ENCODE results near the gene PRRC1.

Gene PRRC1

GRCh38 chr5:127587246-127587917 lies 69.9 kb downstream of the PRRC1 start:
- H3K4me3 ChIP-seq (ENCODE audit: low read length): no peak overlapping the region
- no peak for DNase-seq (ENCODE audit: low read depth)
- TF ChIP-seq, protein P1, sequence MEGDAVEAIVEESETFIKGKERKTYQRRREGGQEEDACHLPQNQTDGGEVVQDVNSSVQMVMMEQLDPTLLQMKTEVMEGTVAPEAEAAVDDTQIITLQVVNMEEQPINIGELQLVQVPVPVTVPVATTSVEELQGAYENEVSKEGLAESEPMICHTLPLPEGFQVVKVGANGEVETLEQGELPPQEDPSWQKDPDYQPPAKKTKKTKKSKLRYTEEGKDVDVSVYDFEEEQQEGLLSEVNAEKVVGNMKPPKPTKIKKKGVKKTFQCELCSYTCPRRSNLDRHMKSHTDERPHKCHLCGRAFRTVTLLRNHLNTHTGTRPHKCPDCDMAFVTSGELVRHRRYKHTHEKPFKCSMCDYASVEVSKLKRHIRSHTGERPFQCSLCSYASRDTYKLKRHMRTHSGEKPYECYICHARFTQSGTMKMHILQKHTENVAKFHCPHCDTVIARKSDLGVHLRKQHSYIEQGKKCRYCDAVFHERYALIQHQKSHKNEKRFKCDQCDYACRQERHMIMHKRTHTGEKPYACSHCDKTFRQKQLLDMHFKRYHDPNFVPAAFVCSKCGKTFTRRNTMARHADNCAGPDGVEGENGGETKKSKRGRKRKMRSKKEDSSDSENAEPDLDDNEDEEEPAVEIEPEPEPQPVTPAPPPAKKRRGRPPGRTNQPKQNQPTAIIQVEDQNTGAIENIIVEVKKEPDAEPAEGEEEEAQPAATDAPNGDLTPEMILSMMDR (conservative IDR thresholded peaks at IDR 0.05; ENCODE audit: low read length): no peak

GRCh38 chr5:127588368-127588767 lies 70.9 kb downstream of the PRRC1 start:
- TF ChIP-seq, protein P1 (conservative IDR thresholded peaks at IDR 0.05; ENCODE audit: low read length): no peak
- no peak for DNase-seq (ENCODE audit: low read depth)
- H3K4me3 ChIP-seq (ENCODE audit: low read length): no peak overlapping the region

- no peak for DNase-seq (ENCODE audit: low read depth)
- TF ChIP-seq, protein P1 (conservative IDR thresholded peaks at IDR 0.05; ENCODE audit: low read length): no peak
Observed at GRCh38 chr5:127589309-127590030, 72.0 kb downstream of the PRRC1 start.

GRCh38 chr5:127590156-127590722 lies 72.8 kb downstream of the PRRC1 start:
- DNase-seq (ENCODE audit: low read depth): no peak
- no peak overlapping the region for H3K4me3 ChIP-seq (ENCODE audit: low read length)
- TF ChIP-seq, protein P1 (conservative IDR thresholded peaks at IDR 0.05; ENCODE audit: low read length): no peak

More at GRCh38 chr5:127589309-127590030, 72.0 kb downstream of the PRRC1 start:
- H3K4me3 ChIP-seq (ENCODE audit: low read length): no peak overlapping the region

- DNase-seq (ENCODE audit: low read depth): no peak
- TF ChIP-seq, protein P1 (conservative IDR thresholded peaks at IDR 0.05; ENCODE audit: low read length): no peak
- no peak overlapping the region for H3K4me3 ChIP-seq (ENCODE audit: low read length)
Observed at GRCh38 chr5:127595484-127596368, 78.3 kb downstream of the PRRC1 start.

DNA sequence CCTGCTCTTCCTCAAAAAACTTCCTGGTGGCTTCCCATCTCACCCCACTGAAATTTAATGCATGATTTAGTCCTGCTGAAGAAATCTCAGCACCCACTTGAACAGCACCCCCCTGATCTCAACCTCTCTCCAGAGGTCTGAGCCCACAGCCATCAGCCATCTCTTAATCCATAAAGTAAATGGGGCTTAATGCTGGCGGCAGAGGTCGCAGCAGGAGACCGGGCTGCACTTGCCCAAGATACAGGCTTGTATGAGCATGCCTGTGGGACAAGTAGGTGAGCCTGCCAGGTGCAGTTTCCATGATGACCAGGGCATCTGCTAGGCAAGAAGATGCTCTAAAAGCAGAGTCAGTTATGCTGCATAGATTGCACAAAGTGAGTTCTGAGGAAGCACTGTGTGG lies 79.1 kb downstream of the PRRC1 start:
- TF ChIP-seq, protein P1 (conservative IDR thresholded peaks at IDR 0.05; ENCODE audit: low read length): no peak
- no peak for DNase-seq (ENCODE audit: low read depth)
- no peak overlapping the region for H3K4me3 ChIP-seq (ENCODE audit: low read length)

Data from AG10803 (cell line).